Activated naive CD8-positive, alpha-beta T cell treated with anti-CD3 and anti-CD28 coated beads for 36 hours (primary cell): ENCODE results near the gene MUC4. TPM values are rescaled to one million over a fixed set of nuclear protein-coding genes. Genes with fewer than 3 reads are reported as not detected.
A peak's percentile ranks its signal among the peaks of the same experiment; 100 is the strongest.
"Not testable (repeated sequence)": the region's sequence is repeated elsewhere in the genome, so short reads cannot be mapped to it uniquely, and the experiment has no call there.

ENCODE experiments used
- DNase-seq: peaks from one replicate; pipeline ENCODE4 v3.0.0; 2021
- H3K27ac Mint-ChIP-seq: one replicate; pipeline ENCODE4 v1.8.0; 2022; ENCODE audit warnings: mild to moderate bottlenecking, moderate library complexity, mixed read lengths
- H3K27me3 Mint-ChIP-seq: one replicate; pipeline ENCODE4 v1.8.0; 2022; ENCODE audit warnings: mild to moderate bottlenecking, mixed read lengths
- H3K36me3 Mint-ChIP-seq: one replicate; pipeline ENCODE4 v1.8.0; 2021; ENCODE audit warnings: mild to moderate bottlenecking, mixed read lengths
- H3K4me1 Mint-ChIP-seq: one replicate; pipeline ENCODE4 v1.8.0; 2021; ENCODE audit warnings: mixed read lengths
- H3K4me3 Mint-ChIP-seq: one replicate; pipeline ENCODE4 v1.8.0; 2022; ENCODE audit warnings: mild to moderate bottlenecking, moderate library complexity, mixed read lengths
- H3K9me3 Mint-ChIP-seq: one replicate; pipeline ENCODE4 v1.8.0; 2022; ENCODE audit warnings: mixed read lengths
- total RNA-seq, 2 experiments: library from RNA; stranded (reverse); gene quantifications; one replicate each; pipeline ENCODE4 v1.2.3, GENCODE V29; 2021

Gene MUC4
- total RNA-seq, 2 experiments from 2014 or later: 0.08 to 0.14 TPM

DNA sequence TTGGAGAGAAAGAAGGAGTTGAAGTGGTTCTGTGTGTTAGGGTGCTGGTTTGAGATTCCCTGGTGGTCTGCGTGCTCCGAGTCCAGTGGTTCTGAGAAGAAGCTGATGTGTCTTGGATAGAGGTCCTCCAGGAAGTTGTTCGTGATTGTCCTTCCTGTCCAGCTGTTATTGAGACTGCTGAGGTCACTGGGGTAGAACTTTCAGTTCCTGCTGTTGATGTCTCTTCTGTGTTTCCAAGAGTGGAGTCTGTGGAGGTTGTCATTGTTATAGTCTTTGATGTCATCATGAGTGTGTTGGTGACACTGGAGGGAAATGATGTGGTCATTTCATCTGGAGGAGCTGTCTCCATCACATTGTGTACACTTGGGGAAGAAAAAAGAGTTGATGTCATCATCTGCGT is 20.8 kb downstream of the MUC4 start:
- Mint-ChIP-seq H3K4me1 (peaks cover 27% of the 10 kb centered on the region), H3K27ac (no peak overlapping the region), H3K27me3 (peaks cover 6% of the 10 kb centered on the region), H3K36me3 (peaks cover 18% of the 10 kb centered on the region), H3K9me3 (peaks cover 19% of the 10 kb centered on the region), H3K4me3 (no peak overlapping the region)
- DNase-seq: no peak

DNA sequence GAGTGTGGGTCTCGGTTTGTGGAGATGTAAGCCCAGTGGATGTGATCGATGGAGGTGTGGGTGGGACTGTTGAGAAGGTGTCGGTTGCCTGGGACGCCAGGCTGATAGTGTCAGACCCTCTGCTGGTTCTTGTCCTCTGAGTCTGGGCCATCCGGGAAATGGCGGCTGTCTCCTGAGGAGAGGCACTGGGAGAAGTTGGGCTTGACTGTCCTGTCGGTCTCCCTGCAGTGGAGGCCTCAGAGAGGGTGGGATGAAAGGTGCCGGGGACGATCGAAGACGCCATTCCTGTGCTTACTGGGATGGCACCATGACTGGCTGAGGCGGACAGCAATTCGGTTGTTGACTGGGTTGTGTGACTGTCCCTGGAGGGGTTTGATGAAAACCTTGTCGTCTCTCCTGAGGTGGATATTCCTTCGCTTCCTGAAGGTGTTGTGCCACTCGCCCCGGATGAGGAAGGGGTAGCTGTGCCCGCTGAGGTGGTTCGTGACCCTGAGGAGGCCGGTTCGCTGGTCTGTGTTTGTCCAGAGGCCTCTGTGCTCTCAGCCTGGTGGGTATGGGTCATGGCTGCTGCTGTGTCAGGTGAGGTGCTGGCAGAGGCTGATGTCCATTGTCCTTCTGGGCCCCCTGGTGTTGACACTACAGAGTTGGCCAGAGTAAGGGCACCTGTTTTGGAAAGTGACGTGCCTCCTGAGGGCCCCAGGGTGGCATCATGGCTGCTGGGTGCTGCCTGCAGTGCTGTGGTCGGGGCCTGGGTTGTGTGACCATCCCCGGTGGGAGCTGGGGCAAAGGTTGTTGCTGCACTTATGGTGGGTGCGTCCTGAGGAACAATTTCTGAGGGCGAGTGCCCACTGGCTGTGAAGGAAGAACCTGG is 22.8 kb downstream of the MUC4 start:
- Mint-ChIP-seq H3K4me3 (peak overlapping the region; percentile 32), H3K9me3 (peaks cover 37% of the 10 kb centered on the region), H3K27me3 (no peaks in the 10 kb centered on the region), H3K4me1 (peaks cover 40% of the 10 kb centered on the region), H3K36me3 (peaks cover 37% of the 10 kb centered on the region), H3K27ac (peak overlapping the region; percentile 72)
- DNase-seq: no peak

GRCh38 chr3:195785781-195786405 is 25.8 kb downstream of the MUC4 start:
- H3K27ac Mint-ChIP-seq: peak overlapping the region; percentile 78
- peaks cover 43% of the 10 kb centered on the region for H3K4me1 Mint-ChIP-seq
- not testable (repeated sequence) for H3K4me3 Mint-ChIP-seq, H3K27me3 Mint-ChIP-seq, DNase-seq
- peaks cover 56% of the 10 kb centered on the region for H3K36me3 Mint-ChIP-seq
- peaks cover 52% of the 10 kb centered on the region for H3K9me3 Mint-ChIP-seq

DNA sequence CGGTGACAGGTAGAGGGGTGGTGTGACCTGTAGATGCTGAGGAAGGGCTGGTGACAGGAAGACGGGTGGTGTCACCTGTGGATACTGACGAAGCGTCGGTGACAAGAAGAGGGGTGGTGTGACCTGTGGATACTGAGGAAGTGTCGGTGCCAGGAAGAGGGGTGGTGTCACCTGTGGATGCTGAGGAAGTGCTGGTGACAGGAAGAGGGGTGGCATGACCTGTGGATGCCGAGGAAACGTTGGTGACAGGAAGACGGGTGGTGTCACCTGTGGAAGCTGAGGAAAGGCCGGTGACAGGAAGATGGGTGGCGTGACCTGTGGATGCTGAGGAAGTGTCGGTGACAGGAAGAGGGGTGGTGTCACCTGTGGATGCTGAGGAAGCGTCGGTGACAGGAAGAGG is 27.7 kb downstream of the MUC4 start:
- H3K27me3 Mint-ChIP-seq, DNase-seq: not testable (repeated sequence)
- Mint-ChIP-seq H3K4me3 (peak overlapping the region; percentile 18), H3K9me3 (peaks cover 65% of the 10 kb centered on the region), H3K36me3 (peaks cover 61% of the 10 kb centered on the region), H3K27ac (peak overlapping the region; percentile 8), H3K4me1 (peaks cover 36% of the 10 kb centered on the region)

DNA sequence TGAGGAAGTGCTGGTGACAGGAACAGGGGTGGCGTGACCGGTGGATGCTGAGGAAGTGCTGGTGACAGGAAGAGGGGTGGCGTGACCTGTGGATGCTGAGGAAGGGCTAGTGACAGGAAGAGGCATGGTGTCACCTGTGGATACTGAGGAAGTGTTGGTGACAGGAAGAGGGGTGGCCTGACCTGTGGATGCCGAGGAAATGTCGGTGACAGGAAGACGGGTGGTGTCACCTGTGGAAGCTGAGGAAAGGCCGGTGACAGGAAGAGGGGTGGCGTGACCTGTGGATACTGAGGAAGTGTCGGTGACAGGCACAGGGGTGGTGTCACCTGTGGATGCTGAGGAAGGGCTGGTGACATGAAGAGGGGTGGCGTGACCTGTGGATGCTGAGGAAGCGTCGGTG is 30.5 kb downstream of the MUC4 start:
- not testable (repeated sequence) for DNase-seq, H3K27me3 Mint-ChIP-seq, H3K4me3 Mint-ChIP-seq
- H3K27ac Mint-ChIP-seq: peak overlapping the region; percentile 72
- peaks cover 23% of the 10 kb centered on the region for H3K4me1 Mint-ChIP-seq
- peaks cover 63% of the 10 kb centered on the region for H3K9me3 Mint-ChIP-seq
- H3K36me3 Mint-ChIP-seq: peaks cover 56% of the 10 kb centered on the region

DNA sequence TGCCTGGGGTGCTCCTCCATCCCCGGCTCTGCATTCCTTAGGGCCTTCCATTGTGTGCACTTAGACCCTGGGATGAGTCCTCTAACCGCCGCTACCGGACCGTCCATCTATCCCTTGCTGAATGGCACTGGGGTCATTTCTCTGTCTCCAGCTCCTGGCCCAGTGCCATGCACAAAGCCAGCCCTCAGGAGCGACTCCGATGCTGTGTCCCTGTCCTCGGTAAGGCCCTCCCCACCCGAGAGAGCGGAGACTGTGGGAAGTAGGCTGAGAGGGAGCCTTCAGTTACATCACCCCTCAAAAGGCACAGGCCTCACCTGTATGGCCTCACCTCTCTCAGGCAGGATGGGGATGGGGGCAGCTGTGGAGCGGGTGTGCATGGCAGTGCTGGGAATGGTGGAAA is 33.8 kb downstream of the MUC4 start:
- Mint-ChIP-seq H3K36me3 (peaks cover 28% of the 10 kb centered on the region), H3K9me3 (peaks cover 37% of the 10 kb centered on the region), H3K4me3 (no peak overlapping the region), H3K4me1 (peaks cover 4% of the 10 kb centered on the region), H3K27me3 (no peaks in the 10 kb centered on the region), H3K27ac (peak overlapping the region; percentile 38)
- no peak for DNase-seq

GRCh38 chr3:195774917-195775316 is 36.8 kb downstream of the MUC4 start:
- peaks cover 14% of the 10 kb centered on the region for H3K9me3 Mint-ChIP-seq
- H3K4me3 Mint-ChIP-seq: no peak overlapping the region
- no peaks in the 10 kb centered on the region for H3K27me3 Mint-ChIP-seq
- H3K36me3 Mint-ChIP-seq: peaks cover 8% of the 10 kb centered on the region
- no peak for DNase-seq
- peaks cover 2% of the 10 kb centered on the region for H3K4me1 Mint-ChIP-seq
- no peak overlapping the region for H3K27ac Mint-ChIP-seq

- Mint-ChIP-seq H3K4me1 (peaks cover 2% of the 10 kb centered on the region), H3K27ac (no peak overlapping the region), H3K36me3 (peaks cover 6% of the 10 kb centered on the region), H3K9me3 (peaks cover 9% of the 10 kb centered on the region), H3K4me3 (no peak overlapping the region), H3K27me3 (no peaks in the 10 kb centered on the region)
- DNase-seq: no peak
Observed at GRCh38 chr3:195773956-195774537, 37.7 kb downstream of the MUC4 start.

- Mint-ChIP-seq H3K36me3 (no peaks in the 10 kb centered on the region), H3K4me1 (peaks cover 2% of the 10 kb centered on the region), H3K4me3 (no peak overlapping the region), H3K27ac (peak overlapping the region; percentile 84), H3K27me3 (no peaks in the 10 kb centered on the region), H3K9me3 (no peaks in the 10 kb centered on the region)
- no peak for DNase-seq
Observed at GRCh38 chr3:195771646-195772300, 40.0 kb downstream of the MUC4 start.

- H3K27ac Mint-ChIP-seq: peak overlapping the region; percentile 84
- H3K4me1 Mint-ChIP-seq, DNase-seq, H3K9me3 Mint-ChIP-seq, H3K36me3 Mint-ChIP-seq, H3K27me3 Mint-ChIP-seq: not testable (repeated sequence)
- H3K4me3 Mint-ChIP-seq: peak overlapping the region; percentile 37
Observed at GRCh38 chr3:195770841-195771645, 40.7 kb downstream of the MUC4 start.

DNA sequence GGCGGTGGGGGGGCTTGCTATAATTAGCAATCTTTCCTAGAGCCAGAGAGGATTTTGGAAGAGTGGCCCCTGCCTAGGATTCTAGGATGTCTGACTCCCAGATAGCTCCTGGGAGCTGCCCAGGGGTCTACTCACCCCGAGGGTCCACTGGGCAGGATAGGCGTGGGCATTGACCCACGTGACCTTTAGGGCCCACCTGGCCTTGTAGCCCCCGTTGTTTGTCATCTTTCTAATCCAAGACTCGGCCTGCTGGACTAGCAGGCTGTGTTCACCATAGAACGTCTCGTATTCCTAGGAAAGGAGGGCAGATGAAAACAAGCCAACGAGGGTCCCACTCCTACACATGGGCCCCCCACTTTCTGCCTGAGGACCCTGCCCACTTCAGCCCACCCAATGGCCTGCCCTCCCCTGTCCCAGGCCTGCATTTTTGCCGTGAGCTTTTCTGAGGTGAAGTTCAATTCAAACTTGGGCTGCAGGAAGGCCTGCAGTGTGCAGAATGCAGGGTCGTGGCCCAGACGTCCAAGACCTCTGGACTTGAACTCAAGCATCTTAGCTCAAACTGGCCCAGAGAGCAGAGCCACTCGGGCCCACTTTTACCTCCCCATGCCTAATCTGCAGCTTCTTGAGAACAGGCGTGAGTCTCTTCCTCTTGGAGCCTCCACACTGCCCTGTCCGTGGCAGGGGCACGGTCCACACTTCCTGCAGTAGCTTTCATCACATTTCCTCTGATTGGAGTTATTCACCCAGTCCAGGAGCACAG is 41.5 kb downstream of the MUC4 start:
- Mint-ChIP-seq H3K9me3 (no peaks in the 10 kb centered on the region), H3K4me1 (peaks cover 2% of the 10 kb centered on the region), H3K27ac (no peak overlapping the region), H3K4me3 (no peak overlapping the region), H3K36me3 (no peaks in the 10 kb centered on the region), H3K27me3 (no peaks in the 10 kb centered on the region)
- no peak for DNase-seq

DNA sequence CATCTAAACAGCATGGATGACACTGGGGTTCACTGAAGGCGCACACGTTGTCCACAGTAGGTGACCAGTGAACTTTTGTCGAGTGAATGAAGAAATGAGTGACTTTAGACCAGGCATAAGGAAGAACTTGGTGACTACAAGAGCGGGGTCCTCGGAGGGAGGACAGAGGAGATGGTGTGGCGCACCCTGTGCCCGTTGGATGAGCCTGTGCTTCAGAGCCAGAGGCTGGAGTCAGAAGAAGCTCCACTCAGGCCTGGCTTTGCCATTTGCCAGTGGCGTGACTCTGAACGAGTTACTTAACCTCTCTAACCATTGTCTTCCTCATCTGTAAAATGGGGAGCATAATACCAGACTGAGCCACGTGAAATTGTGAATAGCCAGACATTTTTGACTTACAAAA is 42.2 kb downstream of the MUC4 start:
- no peak for DNase-seq
- no peaks in the 10 kb centered on the region for H3K9me3 Mint-ChIP-seq
- no peak overlapping the region for H3K27ac Mint-ChIP-seq
- H3K4me3 Mint-ChIP-seq: no peak overlapping the region
- no peaks in the 10 kb centered on the region for H3K36me3 Mint-ChIP-seq
- H3K27me3 Mint-ChIP-seq: peaks cover 3% of the 10 kb centered on the region
- H3K4me1 Mint-ChIP-seq: peaks cover 2% of the 10 kb centered on the region

GRCh38 chr3:195768831-195769303 is 42.9 kb downstream of the MUC4 start:
- H3K27ac Mint-ChIP-seq: no peak overlapping the region
- H3K27me3 Mint-ChIP-seq: peaks cover 10% of the 10 kb centered on the region
- no peak for DNase-seq
- H3K4me3 Mint-ChIP-seq: no peak overlapping the region
- no peaks in the 10 kb centered on the region for H3K36me3 Mint-ChIP-seq
- H3K9me3 Mint-ChIP-seq: no peaks in the 10 kb centered on the region
- peaks cover 2% of the 10 kb centered on the region for H3K4me1 Mint-ChIP-seq

DNA sequence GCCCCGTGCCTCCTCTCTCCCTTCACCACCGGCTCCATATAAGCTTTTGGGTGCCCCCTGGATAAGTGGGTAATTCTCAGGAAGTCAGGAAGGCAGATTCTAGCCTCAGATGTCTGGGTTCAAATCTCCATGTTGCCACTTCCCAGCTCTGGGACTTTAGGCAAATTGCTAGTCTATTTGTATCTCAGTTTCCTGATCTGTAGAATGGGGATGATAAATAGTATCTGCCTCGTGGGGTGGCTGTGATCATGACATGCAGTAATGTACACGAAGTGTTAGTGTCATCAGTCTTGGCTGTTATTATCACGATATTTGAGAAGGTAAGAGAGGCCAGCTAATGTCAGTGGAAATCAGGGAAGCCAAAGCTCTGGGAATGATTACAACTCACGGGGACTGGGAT is 43.3 kb downstream of the MUC4 start:
- Mint-ChIP-seq H3K9me3 (no peaks in the 10 kb centered on the region), H3K27me3 (peaks cover 14% of the 10 kb centered on the region), H3K4me1 (peaks cover 2% of the 10 kb centered on the region), H3K4me3 (no peak overlapping the region), H3K27ac (no peak overlapping the region), H3K36me3 (no peaks in the 10 kb centered on the region)
- no peak for DNase-seq
